Activated CD8-positive, alpha-beta memory T cell treated with anti-CD3 and anti-CD28 coated beads, Interleukin-2, amount 50 U/mL, for 4 hours (primary cell): Measurements from ENCODE around the gene PLCB1.

Experiments used
- DNase-seq: peaks from one replicate; pipeline ENCODE4 v3.0.0-alpha.2; 2020

The PLCB1 gene

GRCh38 chr20:8858181-8858787 is 726.2 kb downstream of the PLCB1 start:
- no peak for DNase-seq

- DNase-seq, result no peak
Measured at GRCh38 chr20:8860011-8860495, 728.0 kb downstream of the PLCB1 start.

GRCh38 chr20:8862092-8862491 is 730.0 kb downstream of the PLCB1 start:
- DNase-seq, result no peak

- DNase-seq, result no peak
Measured at GRCh38 chr20:8865636-8866035, 733.6 kb downstream of the PLCB1 start.

- DNase-seq, result no peak
Measured at GRCh38 chr20:8867038-8867740, 735.1 kb downstream of the PLCB1 start.

- no peak for DNase-seq
Measured at GRCh38 chr20:8870652-8871051, 738.6 kb downstream of the PLCB1 start.

GRCh38 chr20:8874437-8874836 is 742.4 kb downstream of the PLCB1 start:
- DNase-seq, result no peak

- no peak for DNase-seq
Measured at GRCh38 chr20:8875586-8875985, 743.5 kb downstream of the PLCB1 start.

GRCh38 chr20:8876366-8876765 is 744.3 kb downstream of the PLCB1 start:
- no peak for DNase-seq

- no peak for DNase-seq
Measured at GRCh38 chr20:8877294-8877693, 745.2 kb downstream of the PLCB1 start.

GRCh38 chr20:8879669-8880068 is 747.6 kb downstream of the PLCB1 start:
- DNase-seq, result no peak

- DNase-seq, result no peak
Measured at GRCh38 chr20:8880085-8880853, 748.2 kb downstream of the PLCB1 start.

- no peak for DNase-seq
Measured at GRCh38 chr20:8891039-8891438, 759.0 kb downstream of the PLCB1 start.

GRCh38 chr20:8895472-8895871 is 763.4 kb downstream of the PLCB1 start:
- no peak for DNase-seq

- no peak for DNase-seq
Measured at GRCh38 chr20:8898823-8899222, 766.8 kb downstream of the PLCB1 start.

GRCh38 chr20:8901237-8902025 is 769.4 kb downstream of the PLCB1 start:
- no peak for DNase-seq

- no peak for DNase-seq
Measured at GRCh38 chr20:8903655-8904605, 771.9 kb downstream of the PLCB1 start.

GRCh38 chr20:8909596-8909995 is 777.5 kb downstream of the PLCB1 start:
- DNase-seq, result no peak

GRCh38 chr20:8912096-8912495 is 780.0 kb downstream of the PLCB1 start:
- DNase-seq, result no peak

GRCh38 chr20:8912731-8913130 is 780.7 kb downstream of the PLCB1 start:
- no peak for DNase-seq

GRCh38 chr20:8913456-8913855 is 781.4 kb downstream of the PLCB1 start:
- DNase-seq, result no peak

- no peak for DNase-seq
Measured at GRCh38 chr20:8914421-8914820, 782.4 kb downstream of the PLCB1 start.
